GM23338 (cell line): ENCODE measurements around the gene OIT3.

Experiments used
- CREB1 ChIP-seq: fragments of 250-450 bp; sonication (Bioruptor Pico); IDR thresholded peaks from 2 replicates; pipeline ENCODE4 v1.5.0; 2020; ENCODE audit warnings: low read depth, mild to moderate bottlenecking, moderate library complexity
- CTCF ChIP-seq, 2 experiments: fragments of 200-600 bp in 1 of 2; sonication (generic) in 1 of 2; conservative IDR thresholded peaks; 2 replicates each; pipeline versions ENCODE4 v1.5.1 to v1.6.1; 2016 to 2017; ENCODE audit warnings: antibody characterized with exemption in 2 of 2, low read depth in 2 of 2, mild to moderate bottlenecking in 2 of 2, moderate library complexity in 1 of 2
- ETS1 ChIP-seq: IDR thresholded peaks from 2 replicates; pipeline ENCODE4 v1.6.1; 2016; ENCODE audit warnings: antibody characterized with exemption
- EZH2 ChIP-seq: fragments of 200-600 bp; sonication (generic); IDR thresholded peaks from one replicate; pipeline ENCODE4 v1.8.0; 2017; ENCODE audit warnings: antibody characterized with exemption, mild to moderate bottlenecking, low read depth; ENCODE audit not compliant: unreplicated experiment
- EZH2phosphoT487 ChIP-seq: fragments of 200-600 bp; sonication (generic); IDR thresholded peaks from one replicate; pipeline ENCODE4 v1.8.1; 2018; ENCODE audit warnings: antibody characterized with exemption; ENCODE audit not compliant: unreplicated experiment
- JUNB ChIP-seq: IDR thresholded peaks from one replicate; pipeline ENCODE4 v1.6.1; 2016; ENCODE audit warnings: antibody characterized with exemption; ENCODE audit not compliant: unreplicated experiment
- POLR2AphosphoS5 ChIP-seq: IDR thresholded peaks from 2 replicates; pipeline ENCODE4 v1.6.1; 2016; ENCODE audit warnings: antibody characterized with exemption, low read depth
- STAT1 ChIP-seq: IDR thresholded peaks from one replicate; pipeline ENCODE4 v1.6.1; 2016; ENCODE audit warnings: antibody characterized with exemption; ENCODE audit not compliant: unreplicated experiment
- ZNF114 ChIP-seq: fragments of 250-450 bp; sonication (Bioruptor Pico); IDR thresholded peaks from 2 replicates; pipeline ENCODE4 v1.5.0; 2020; ENCODE audit warnings: mild to moderate bottlenecking, moderate library complexity
- TF ChIP-seq, protein P1 (sequence below): IDR thresholded peaks from one replicate; pipeline ENCODE4 v1.6.1; 2018; ENCODE audit warnings: antibody characterized with exemption; ENCODE audit not compliant: unreplicated experiment

- TF ChIP-seq CTCF (conservative IDR thresholded peaks at IDR 0.05; ENCODE audit: low read depth in 2 of 2): no peak
- TF ChIP-seq, protein P1, sequence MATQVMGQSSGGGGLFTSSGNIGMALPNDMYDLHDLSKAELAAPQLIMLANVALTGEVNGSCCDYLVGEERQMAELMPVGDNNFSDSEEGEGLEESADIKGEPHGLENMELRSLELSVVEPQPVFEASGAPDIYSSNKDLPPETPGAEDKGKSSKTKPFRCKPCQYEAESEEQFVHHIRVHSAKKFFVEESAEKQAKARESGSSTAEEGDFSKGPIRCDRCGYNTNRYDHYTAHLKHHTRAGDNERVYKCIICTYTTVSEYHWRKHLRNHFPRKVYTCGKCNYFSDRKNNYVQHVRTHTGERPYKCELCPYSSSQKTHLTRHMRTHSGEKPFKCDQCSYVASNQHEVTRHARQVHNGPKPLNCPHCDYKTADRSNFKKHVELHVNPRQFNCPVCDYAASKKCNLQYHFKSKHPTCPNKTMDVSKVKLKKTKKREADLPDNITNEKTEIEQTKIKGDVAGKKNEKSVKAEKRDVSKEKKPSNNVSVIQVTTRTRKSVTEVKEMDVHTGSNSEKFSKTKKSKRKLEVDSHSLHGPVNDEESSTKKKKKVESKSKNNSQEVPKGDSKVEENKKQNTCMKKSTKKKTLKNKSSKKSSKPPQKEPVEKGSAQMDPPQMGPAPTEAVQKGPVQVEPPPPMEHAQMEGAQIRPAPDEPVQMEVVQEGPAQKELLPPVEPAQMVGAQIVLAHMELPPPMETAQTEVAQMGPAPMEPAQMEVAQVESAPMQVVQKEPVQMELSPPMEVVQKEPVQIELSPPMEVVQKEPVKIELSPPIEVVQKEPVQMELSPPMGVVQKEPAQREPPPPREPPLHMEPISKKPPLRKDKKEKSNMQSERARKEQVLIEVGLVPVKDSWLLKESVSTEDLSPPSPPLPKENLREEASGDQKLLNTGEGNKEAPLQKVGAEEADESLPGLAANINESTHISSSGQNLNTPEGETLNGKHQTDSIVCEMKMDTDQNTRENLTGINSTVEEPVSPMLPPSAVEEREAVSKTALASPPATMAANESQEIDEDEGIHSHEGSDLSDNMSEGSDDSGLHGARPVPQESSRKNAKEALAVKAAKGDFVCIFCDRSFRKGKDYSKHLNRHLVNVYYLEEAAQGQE: no peak
- TF ChIP-seq EZH2: no peak
- no peak for TF ChIP-seq EZH2phosphoT487
- no peak for TF ChIP-seq STAT1
- TF ChIP-seq ETS1: no peak
- no peak for TF ChIP-seq POLR2AphosphoS5
- no peak for TF ChIP-seq JUNB
- 0 out of 2 replicates have a peak, but pooled peaks have one; percentile 26 for TF ChIP-seq CREB1 (CRISPR knock-in tag)
- no peak for TF ChIP-seq ZNF114 (CRISPR knock-in tag)
Measured at GRCh38 chr10:72887043-72887442, 6.5 kb upstream of the OIT3 start.
